NB4 (cell line): ENCODE results near the gene CCNL1.

Source experiments
- MYC ChIP-seq: IDR thresholded peaks from 2 replicates; pipeline ENCODE4 v1.6.1; 2011; ENCODE audit warnings: low read depth, low read length
- POLR2A ChIP-seq: IDR thresholded peaks from 2 replicates; pipeline ENCODE4 v1.6.1; 2011; ENCODE audit warnings: mild to moderate bottlenecking; ENCODE audit not compliant: insufficient read length; ENCODE audit errors: extremely low read depth
- TF ChIP-seq, protein P1 (sequence below): IDR thresholded peaks from one replicate; pipeline ENCODE4 v1.5.1; 2012; ENCODE audit warnings: low read depth, low read length
- TF ChIP-seq, protein P2 (sequence below): IDR thresholded peaks from 2 replicates; pipeline ENCODE4 v1.6.1; 2011; ENCODE audit warnings: low read depth, low read length

DNA sequence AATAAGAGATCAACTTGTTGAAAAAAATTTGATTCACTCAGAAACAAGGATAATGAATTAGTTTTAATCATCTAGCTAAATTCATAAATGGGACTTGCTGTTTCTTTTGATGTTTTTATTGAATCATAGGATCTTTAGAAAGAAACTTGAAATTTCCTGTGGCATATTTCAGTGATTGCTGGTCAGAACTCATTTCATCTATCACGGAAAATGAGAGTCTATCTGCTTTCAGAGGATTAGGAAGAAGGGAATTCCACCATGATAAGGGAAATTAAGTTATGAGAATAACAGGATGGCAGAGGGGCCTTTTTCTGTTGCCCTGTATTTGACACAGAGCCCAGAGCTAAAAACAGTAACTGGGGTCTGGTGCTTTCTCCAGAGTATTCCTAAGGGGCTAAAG lies 44.9 kb upstream of the CCNL1 start:
- TF ChIP-seq, protein P1, sequence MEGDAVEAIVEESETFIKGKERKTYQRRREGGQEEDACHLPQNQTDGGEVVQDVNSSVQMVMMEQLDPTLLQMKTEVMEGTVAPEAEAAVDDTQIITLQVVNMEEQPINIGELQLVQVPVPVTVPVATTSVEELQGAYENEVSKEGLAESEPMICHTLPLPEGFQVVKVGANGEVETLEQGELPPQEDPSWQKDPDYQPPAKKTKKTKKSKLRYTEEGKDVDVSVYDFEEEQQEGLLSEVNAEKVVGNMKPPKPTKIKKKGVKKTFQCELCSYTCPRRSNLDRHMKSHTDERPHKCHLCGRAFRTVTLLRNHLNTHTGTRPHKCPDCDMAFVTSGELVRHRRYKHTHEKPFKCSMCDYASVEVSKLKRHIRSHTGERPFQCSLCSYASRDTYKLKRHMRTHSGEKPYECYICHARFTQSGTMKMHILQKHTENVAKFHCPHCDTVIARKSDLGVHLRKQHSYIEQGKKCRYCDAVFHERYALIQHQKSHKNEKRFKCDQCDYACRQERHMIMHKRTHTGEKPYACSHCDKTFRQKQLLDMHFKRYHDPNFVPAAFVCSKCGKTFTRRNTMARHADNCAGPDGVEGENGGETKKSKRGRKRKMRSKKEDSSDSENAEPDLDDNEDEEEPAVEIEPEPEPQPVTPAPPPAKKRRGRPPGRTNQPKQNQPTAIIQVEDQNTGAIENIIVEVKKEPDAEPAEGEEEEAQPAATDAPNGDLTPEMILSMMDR = no peak
- TF ChIP-seq POLR2A = no peak
- TF ChIP-seq, protein P2, sequence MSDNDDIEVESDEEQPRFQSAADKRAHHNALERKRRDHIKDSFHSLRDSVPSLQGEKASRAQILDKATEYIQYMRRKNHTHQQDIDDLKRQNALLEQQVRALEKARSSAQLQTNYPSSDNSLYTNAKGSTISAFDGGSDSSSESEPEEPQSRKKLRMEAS = no peak
- TF ChIP-seq MYC = no peak
